ENCODE results near the gene DAGLB. TPM values are rescaled to one million over a fixed set of nuclear protein-coding genes. Genes with fewer than 3 reads are reported as not detected.

DAGLB gene
- polyA plus RNA-seq, 1 donor (not counting 4 experiments of a cell fraction or from before 2014, with no cell fraction given), result 15.5 TPM

DNA sequence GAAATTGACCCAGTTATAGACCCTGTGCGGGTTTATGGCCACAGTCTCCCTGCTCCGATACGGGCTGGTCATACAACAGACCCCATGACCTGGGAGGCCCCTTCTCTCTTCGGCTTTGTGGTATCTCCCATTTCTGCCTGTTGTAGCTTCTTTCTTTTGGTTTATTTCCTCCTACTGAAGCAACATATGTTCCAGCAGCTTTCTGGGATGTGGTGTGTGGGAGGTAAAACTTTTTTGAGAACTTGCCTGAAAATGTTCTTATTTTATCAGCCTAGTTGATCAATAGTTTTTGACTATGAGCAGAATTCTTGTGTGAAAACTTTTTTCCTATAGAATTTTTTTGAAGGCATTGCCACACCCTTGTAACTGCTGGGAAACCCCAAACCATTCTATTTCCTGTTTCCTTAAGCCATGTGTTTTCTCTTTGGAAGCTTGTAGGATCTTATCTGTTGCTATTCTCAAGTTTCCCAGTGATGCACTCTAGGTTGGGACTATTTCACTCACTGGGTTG is 80.0 kb downstream of the DAGLB start:
- H3K4me3 ChIP-seq (ENCODE audit: control insufficient read depth in 2 of 3, extremely low read depth in 1 of 3, insufficient read depth in 2 of 3, low read depth in 1 of 3, low read length in 3 of 3), result no peak overlapping the region
- no peaks in the 10 kb centered on the region for H3K27me3 ChIP-seq (ENCODE audit: control insufficient read depth, extremely low read depth, insufficient read depth, low read length)
- peak; percentile 5 for FAIRE-seq
- TF ChIP-seq, protein P1, sequence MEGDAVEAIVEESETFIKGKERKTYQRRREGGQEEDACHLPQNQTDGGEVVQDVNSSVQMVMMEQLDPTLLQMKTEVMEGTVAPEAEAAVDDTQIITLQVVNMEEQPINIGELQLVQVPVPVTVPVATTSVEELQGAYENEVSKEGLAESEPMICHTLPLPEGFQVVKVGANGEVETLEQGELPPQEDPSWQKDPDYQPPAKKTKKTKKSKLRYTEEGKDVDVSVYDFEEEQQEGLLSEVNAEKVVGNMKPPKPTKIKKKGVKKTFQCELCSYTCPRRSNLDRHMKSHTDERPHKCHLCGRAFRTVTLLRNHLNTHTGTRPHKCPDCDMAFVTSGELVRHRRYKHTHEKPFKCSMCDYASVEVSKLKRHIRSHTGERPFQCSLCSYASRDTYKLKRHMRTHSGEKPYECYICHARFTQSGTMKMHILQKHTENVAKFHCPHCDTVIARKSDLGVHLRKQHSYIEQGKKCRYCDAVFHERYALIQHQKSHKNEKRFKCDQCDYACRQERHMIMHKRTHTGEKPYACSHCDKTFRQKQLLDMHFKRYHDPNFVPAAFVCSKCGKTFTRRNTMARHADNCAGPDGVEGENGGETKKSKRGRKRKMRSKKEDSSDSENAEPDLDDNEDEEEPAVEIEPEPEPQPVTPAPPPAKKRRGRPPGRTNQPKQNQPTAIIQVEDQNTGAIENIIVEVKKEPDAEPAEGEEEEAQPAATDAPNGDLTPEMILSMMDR (optimal IDR thresholded peaks at IDR 0.05 in 1 of 3, IDR thresholded peaks at IDR 0.05 in 1 of 3, conservative IDR thresholded peaks at IDR 0.05 in 1 of 3; ENCODE audit: extremely low read depth in 1 of 3, insufficient read depth in 2 of 3, low read length in 3 of 3), result no peak
- no peak for TF ChIP-seq EZH2 (IDR thresholded peaks at IDR 0.05; ENCODE audit: low read length)
- no peak overlapping the region for H3K9ac ChIP-seq (ENCODE audit: control insufficient read depth, extremely low read depth, insufficient read depth, low read length)
- dilution Hi-C loops (cut with MboI; ENCODE audit: extremely low pct_ligation_motif_present, low sequenced_read_pairs), result no loop called here
- no peaks in the 10 kb centered on the region for H4K20me1 ChIP-seq (ENCODE audit: control insufficient read depth, extremely low read depth, insufficient read depth, low read length)
- no peaks in the 10 kb centered on the region for H3K79me2 ChIP-seq (ENCODE audit: control insufficient read depth, insufficient read depth, low read length)
- peaks cover 9% of the 10 kb centered on the region for H3K4me1 ChIP-seq (ENCODE audit: control insufficient read depth, extremely low read depth, insufficient read depth, low read length)
- peak overlapping the region; percentile 25 for H3K27ac ChIP-seq (ENCODE audit: control insufficient read depth, insufficient read depth, low read length)
- H3K4me2 ChIP-seq (ENCODE audit: control insufficient read depth, extremely low read depth, insufficient read depth, low read depth, low read length), result peak overlapping the region; percentile 49
- DNase-seq (ENCODE audit: low read depth, low spot score), result no peak
- no peaks in the 10 kb centered on the region for H3K9me3 ChIP-seq (ENCODE audit: control insufficient read depth, low read depth, low read length)
- H3K36me3 ChIP-seq (ENCODE audit: control insufficient read depth in 2 of 2, extremely low read depth in 1 of 2, insufficient read depth in 2 of 2, low read length in 2 of 2), result no peaks in the 10 kb centered on the region
- H3K9me1 ChIP-seq (ENCODE audit: control insufficient read depth, extremely low read depth, insufficient read depth, low read length), result no peaks in the 10 kb centered on the region
- peak overlapping the region; percentile 97 for H2AFZ ChIP-seq (ENCODE audit: control insufficient read depth, low read length)

DNA sequence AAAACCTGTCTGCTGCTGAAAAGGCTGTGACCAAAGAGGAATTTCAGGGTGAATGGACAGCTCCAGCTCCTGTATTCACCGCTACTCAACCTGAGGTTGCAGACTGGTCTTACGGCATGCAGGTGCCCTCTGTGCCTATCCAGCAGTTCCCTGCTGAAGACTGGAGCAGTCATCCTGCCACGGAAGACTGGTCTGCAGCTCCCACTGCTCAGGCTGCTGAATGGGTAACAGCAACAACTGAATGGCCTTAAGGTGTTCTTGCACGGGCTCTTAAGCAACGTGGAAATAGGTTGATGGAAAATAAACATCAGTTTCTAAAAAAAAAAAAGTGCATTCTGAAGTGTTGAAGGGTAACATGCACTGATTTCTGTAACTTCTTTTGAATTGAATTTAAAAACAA is 82.3 kb downstream of the DAGLB start:
- H3K9me3 ChIP-seq (ENCODE audit: control insufficient read depth, low read depth, low read length), result no peaks in the 10 kb centered on the region
- H3K36me3 ChIP-seq (ENCODE audit: control insufficient read depth in 2 of 2, extremely low read depth in 1 of 2, insufficient read depth in 2 of 2, low read length in 2 of 2), result no peaks in the 10 kb centered on the region
- no peaks in the 10 kb centered on the region for H4K20me1 ChIP-seq (ENCODE audit: control insufficient read depth, extremely low read depth, insufficient read depth, low read length)
- no peaks in the 10 kb centered on the region for H3K79me2 ChIP-seq (ENCODE audit: control insufficient read depth, insufficient read depth, low read length)
- no peak overlapping the region for H3K27ac ChIP-seq (ENCODE audit: control insufficient read depth, insufficient read depth, low read length)
- no peak for DNase-seq (ENCODE audit: low read depth, low spot score)
- H3K4me1 ChIP-seq (ENCODE audit: control insufficient read depth, extremely low read depth, insufficient read depth, low read length), result peaks cover 9% of the 10 kb centered on the region
- FAIRE-seq, result no peak
- H3K9ac ChIP-seq (ENCODE audit: control insufficient read depth, extremely low read depth, insufficient read depth, low read length), result no peak overlapping the region
- H3K9me1 ChIP-seq (ENCODE audit: control insufficient read depth, extremely low read depth, insufficient read depth, low read length), result no peaks in the 10 kb centered on the region
- no peak overlapping the region for H3K4me2 ChIP-seq (ENCODE audit: control insufficient read depth, extremely low read depth, insufficient read depth, low read depth, low read length)
- H3K27me3 ChIP-seq (ENCODE audit: control insufficient read depth, extremely low read depth, insufficient read depth, low read length), result no peaks in the 10 kb centered on the region
- dilution Hi-C loops (cut with MboI; ENCODE audit: extremely low pct_ligation_motif_present, low sequenced_read_pairs), result no loop called here
- no peak for TF ChIP-seq EZH2 (IDR thresholded peaks at IDR 0.05; ENCODE audit: low read length)
- TF ChIP-seq, protein P1 (optimal IDR thresholded peaks at IDR 0.05 in 1 of 3, IDR thresholded peaks at IDR 0.05 in 1 of 3, conservative IDR thresholded peaks at IDR 0.05 in 1 of 3; ENCODE audit: extremely low read depth in 1 of 3, insufficient read depth in 2 of 3, low read length in 3 of 3), result no peak
- no peak overlapping the region for H3K4me3 ChIP-seq (ENCODE audit: control insufficient read depth in 2 of 3, extremely low read depth in 1 of 3, insufficient read depth in 2 of 3, low read depth in 1 of 3, low read length in 3 of 3)
- no peak overlapping the region for H2AFZ ChIP-seq (ENCODE audit: control insufficient read depth, low read length)
